NAMALWA (cell line): Measurements from ENCODE around the gene ACSL1.

ENCODE experiments used
- DNase-seq: peaks from one replicate; pipeline ENCODE4 v3.0.0-alpha.2; 2015; ENCODE audit warnings: low spot score

The ACSL1 gene

GRCh38 chr4:184713887-184714286 lies 111.9 kb downstream of the ACSL1 start:
- DNase-seq: no peak

- no peak for DNase-seq
Measured at GRCh38 chr4:184712322-184712721, 113.4 kb downstream of the ACSL1 start.

- no peak for DNase-seq
Measured at GRCh38 chr4:184706453-184706852, 119.3 kb downstream of the ACSL1 start.

- no peak for DNase-seq
Measured at GRCh38 chr4:184705692-184706091, 120.1 kb downstream of the ACSL1 start.
